ENCODE results near the gene CTBS.

Gene CTBS

GRCh38 chr1:84613887-84614286 is 39.6 kb upstream of the CTBS start:
- TF ChIP-seq CTCF (conservative IDR thresholded peaks at IDR 0.05; ENCODE audit: low read depth, low read length), result no peak
- H3K4me3 ChIP-seq (ENCODE audit: low read length), result no peak overlapping the region
- no peak for DNase-seq (ENCODE audit: low read depth)

- no peak for DNase-seq (ENCODE audit: low read depth)
- no peak for TF ChIP-seq CTCF (conservative IDR thresholded peaks at IDR 0.05; ENCODE audit: low read depth, low read length)
- H3K4me3 ChIP-seq (ENCODE audit: low read length), result no peak overlapping the region
Measured at GRCh38 chr1:84613026-84613425, 38.8 kb upstream of the CTBS start.

- DNase-seq (ENCODE audit: low read depth), result no peak
- no peak overlapping the region for H3K4me3 ChIP-seq (ENCODE audit: low read length)
- no peak for TF ChIP-seq CTCF (conservative IDR thresholded peaks at IDR 0.05; ENCODE audit: low read depth, low read length)
Measured at GRCh38 chr1:84611796-84612195, 37.6 kb upstream of the CTBS start.

- DNase-seq (ENCODE audit: low read depth), result no peak
- no peak overlapping the region for H3K4me3 ChIP-seq (ENCODE audit: low read length)
- TF ChIP-seq CTCF (conservative IDR thresholded peaks at IDR 0.05; ENCODE audit: low read depth, low read length), result no peak
Measured at GRCh38 chr1:84611091-84611490, 36.9 kb upstream of the CTBS start.

- TF ChIP-seq CTCF (conservative IDR thresholded peaks at IDR 0.05; ENCODE audit: low read depth, low read length), result no peak
- no peak overlapping the region for H3K4me3 ChIP-seq (ENCODE audit: low read length)
- DNase-seq (ENCODE audit: low read depth), result no peak
Measured at GRCh38 chr1:84606977-84607376, 32.7 kb upstream of the CTBS start.

- H3K4me3 ChIP-seq (ENCODE audit: low read length), result no peak overlapping the region
- no peak for TF ChIP-seq CTCF (conservative IDR thresholded peaks at IDR 0.05; ENCODE audit: low read depth, low read length)
- DNase-seq (ENCODE audit: low read depth), result no peak
Measured at GRCh38 chr1:84605157-84605556, 30.9 kb upstream of the CTBS start.

- no peak overlapping the region for H3K4me3 ChIP-seq (ENCODE audit: low read length)
- peak; percentile 24 for TF ChIP-seq CTCF (conservative IDR thresholded peaks at IDR 0.05; ENCODE audit: low read depth, low read length)
- peak; percentile 60 for DNase-seq (ENCODE audit: low read depth)
Measured at GRCh38 chr1:84603941-84604830, 29.9 kb upstream of the CTBS start.

All from retinal pigment epithelial cell (primary cell).